ENCODE results near the gene TMEM248. TPM values are rescaled to one million over a fixed set of nuclear protein-coding genes. Genes with fewer than 3 reads are reported as not detected.

TMEM248 gene
- total RNA-seq, 1 experiment from 2014 or later = 60.4 TPM

GRCh38 chr7:66925255-66925654 is 4.2 kb downstream of the TMEM248 start:
- no peak overlapping the region for H3K27ac Mint-ChIP-seq
- CTCF ChIA-PET = no interaction called here
- TF ChIP-seq ZNF281 (CRISPR knock-in tag; IDR thresholded peaks at IDR 0.05) = no peak
- no peak for TF ChIP-seq CBFB (CRISPR knock-in tag; IDR thresholded peaks at IDR 0.05; ENCODE audit: low read depth)
- no peak for TF ChIP-seq SP1 (CRISPR knock-in tag; conservative IDR thresholded peaks at IDR 0.05)
- TF ChIP-seq ZMAT4 (CRISPR knock-in tag; IDR thresholded peaks at IDR 0.05) = no peak
- TF ChIP-seq HMGXB4 (CRISPR knock-in tag; IDR thresholded peaks at IDR 0.05) = no peak
- TF ChIP-seq CTCF (IDR thresholded peaks at IDR 0.05) = no peak
- no peak for TF ChIP-seq TP53 (CRISPR knock-in tag; IDR thresholded peaks at IDR 0.05)
- no peak for TF ChIP-seq ERG (CRISPR knock-in tag; IDR thresholded peaks at IDR 0.05)
- no peak for TF ChIP-seq NR2C2 (CRISPR knock-in tag; IDR thresholded peaks at IDR 0.05)
- TF ChIP-seq ZNF416 (CRISPR knock-in tag; IDR thresholded peaks at IDR 0.05) = no peak
- no peak for TF ChIP-seq PREB (CRISPR knock-in tag; IDR thresholded peaks at IDR 0.05; ENCODE audit: borderline replicate concordance)
- TF ChIP-seq PRDM15 (CRISPR knock-in tag; IDR thresholded peaks at IDR 0.05) = no peak
- no peak for TF ChIP-seq ZNF317 (CRISPR knock-in tag; IDR thresholded peaks at IDR 0.05; ENCODE audit: borderline replicate concordance, low read depth)
- TF ChIP-seq ARID4B (CRISPR knock-in tag; IDR thresholded peaks at IDR 0.05; ENCODE audit: borderline replicate concordance) = no peak
- TF ChIP-seq E2F1 (CRISPR knock-in tag; IDR thresholded peaks at IDR 0.05) = no peak

More at GRCh38 chr7:66925255-66925654, 4.2 kb downstream of the TMEM248 start:
- POLR2A ChIA-PET = interaction anchor here (0.6 kb wide), 1 partner anchor 290 kb away, joined by 3 read pairs; no protein-coding TSS in a partner anchor
- Mint-ChIP-seq H3K9me3 (no peaks in the 10 kb centered on the region), H3K4me3 (no peak overlapping the region), H3K36me3 (peaks cover 7% of the 10 kb centered on the region), H3K4me1 (peaks cover 24% of the 10 kb centered on the region), H3K27me3 (ENCODE audit: low read depth) (no peaks in the 10 kb centered on the region; the same call in 1 of the 2 replicates)
- ATAC-seq (no peak), DNase-seq (ENCODE audit: low spot score) (no peak)
